Measurements from ENCODE around the gene FMR1.
A peak's percentile ranks its signal among the peaks of the same experiment; 100 is the strongest.

Gene FMR1

DNA sequence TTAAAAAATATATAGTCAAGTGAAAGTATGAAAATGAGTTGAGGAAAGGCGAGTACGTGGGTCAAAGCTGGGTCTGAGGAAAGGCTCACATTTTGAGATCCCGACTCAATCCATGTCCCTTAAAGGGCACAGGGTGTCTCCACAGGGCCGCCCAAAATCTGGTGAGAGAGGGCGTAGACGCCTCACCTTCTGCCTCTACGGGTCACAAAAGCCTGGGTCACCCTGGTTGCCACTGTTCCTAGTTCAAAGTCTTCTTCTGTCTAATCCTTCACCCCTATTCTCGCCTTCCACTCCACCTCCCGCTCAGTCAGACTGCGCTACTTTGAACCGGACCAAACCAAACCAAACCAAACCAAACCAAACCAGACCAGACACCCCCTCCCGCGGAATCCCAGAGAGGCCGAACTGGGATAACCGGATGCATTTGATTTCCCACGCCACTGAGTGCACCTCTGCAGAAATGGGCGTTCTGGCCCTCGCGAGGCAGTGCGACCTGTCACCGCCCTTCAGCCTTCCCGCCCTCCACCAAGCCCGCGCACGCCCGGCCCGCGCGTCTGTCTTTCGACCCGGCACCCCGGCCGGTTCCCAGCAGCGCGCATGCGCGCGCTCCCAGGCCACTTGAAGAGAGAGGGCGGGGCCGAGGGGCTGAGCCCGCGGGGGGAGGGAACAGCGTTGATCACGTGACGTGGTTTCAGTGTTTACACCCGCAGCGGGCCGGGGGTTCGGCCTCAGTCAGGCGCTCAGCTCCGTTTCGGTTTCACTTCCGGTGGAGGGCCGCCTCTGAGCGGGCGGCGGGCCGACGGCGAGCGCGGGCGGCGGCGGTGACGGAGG, at the start of gene FMR1:
FMR1 (plus strand) TSS at position 728 of the 831 bp plus-strand sequence. CDS start 261 bp downstream, outside the sequence.
- Histone ChIP-seq H3K4me3 (peak within 1 kb of the TSS; percentile 55 to 70 (median 65)), H3K27ac (peak within 1 kb of the TSS; percentile 63 to 91 (median 87))

DNA sequence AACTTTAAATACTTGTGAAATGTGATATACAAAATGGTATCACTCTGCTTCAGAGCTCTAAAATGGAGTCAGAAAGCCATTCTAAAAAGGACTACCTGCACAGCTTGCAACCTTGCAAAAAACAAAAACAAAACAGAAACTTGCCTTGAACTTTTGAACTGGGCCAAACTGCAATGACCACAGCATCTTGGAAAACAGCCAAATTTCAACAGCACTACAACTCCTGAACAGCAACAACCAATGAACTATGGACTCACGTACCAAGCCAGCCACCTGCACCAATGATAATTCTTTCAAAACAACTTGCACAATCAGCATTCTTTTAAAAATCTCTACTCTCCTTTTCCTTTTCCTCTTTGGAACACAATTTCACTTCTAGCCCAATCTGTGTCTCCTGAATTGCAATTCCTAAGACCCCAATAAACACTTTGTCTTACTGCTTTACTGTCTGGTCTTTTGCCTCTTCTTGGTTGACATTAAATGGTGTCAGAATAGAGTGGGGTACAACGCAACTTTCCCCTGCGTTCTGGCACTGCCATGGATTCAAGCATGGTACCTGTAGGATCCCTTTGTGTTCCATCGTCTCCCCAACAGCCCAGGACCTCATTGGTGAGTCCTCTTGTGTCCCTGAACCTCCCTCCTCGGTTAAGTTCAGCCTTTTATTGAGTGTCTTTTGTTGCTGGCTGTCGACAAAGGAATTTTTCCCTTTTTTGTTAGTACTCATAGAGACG, 35.7 kb upstream of the FMR1 start:
- Histone ChIP-seq H3K27ac (no peak overlapping the region), H3K4me3 (no peak overlapping the region)

DNA sequence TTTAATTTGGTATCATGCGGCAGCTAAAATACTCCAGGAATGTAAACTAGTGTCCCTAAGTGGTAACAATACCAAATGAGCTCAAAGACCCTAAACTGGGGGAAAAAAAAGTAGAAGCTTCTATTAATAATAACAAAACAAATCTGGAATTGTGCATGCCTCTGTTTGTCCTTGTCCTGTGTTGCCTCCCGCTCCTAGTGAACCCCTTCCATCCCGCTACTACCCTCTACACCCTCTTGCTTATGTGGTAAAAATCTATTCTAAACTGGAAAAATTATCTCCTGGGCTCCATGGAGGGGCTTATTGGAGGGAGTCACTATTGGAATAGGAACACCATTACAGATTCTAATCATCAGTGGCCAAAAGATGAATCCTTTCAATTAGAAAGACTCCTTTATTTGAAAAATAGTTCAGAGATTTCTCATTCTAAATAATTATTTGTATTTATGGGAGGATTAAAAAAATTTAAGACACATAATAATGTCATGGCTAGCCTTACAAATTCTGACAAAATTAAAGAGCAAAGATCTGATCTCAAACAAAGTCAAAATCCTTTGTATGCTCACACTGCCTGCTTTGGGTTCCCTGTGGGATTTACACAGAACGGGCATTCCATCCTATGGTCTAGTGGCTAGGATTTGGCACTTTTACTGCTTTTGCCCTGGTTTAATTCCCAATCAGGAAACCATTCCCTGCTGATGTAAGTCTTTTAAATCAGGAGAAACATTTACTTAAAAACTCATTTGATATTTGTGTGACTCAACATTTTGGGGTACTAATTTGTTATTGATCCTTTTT, 34.7 kb upstream of the FMR1 start:
- Histone ChIP-seq H3K27ac (no peak overlapping the region), H3K4me3 (no peak overlapping the region)

DNA sequence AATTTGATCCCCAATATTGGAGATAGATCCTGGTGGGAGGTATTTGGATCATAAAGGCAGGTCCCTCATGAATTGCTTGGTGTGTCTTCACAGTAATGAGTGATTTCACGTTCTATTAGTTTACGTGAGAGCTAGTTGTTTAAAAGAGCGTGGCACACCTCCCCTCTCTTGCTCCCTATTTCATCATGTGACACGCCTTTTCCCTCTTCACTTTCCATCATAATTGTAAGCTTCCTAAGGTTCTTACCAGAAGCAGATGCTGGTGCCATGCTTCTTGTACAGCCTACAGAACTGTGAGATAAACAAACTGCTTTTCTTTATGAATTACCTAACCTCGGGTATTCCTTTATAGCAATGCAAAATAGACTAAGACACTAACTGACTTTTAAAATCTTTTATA, 34.0 kb upstream of the FMR1 start:
- H3K4me3 ChIP-seq, result no peak overlapping the region
- no peak overlapping the region for H3K27ac ChIP-seq

DNA sequence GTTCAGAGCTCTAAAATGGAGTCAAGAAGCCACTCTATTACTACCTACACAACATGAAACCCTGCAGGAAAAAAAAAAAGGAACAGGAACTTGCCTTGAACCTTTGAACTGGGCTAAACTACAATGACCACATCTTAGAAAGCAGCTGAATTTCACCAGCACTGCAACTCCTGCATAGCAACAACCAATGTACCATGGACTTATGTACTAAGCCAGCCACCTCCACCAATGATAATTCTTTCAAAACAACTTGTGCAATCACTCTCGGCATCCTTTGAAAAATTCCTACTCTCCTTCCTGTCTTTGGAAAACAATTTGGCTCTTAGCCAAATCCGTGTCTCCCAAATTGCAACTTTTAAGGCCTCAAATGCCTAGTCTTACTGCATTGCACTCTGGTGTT, 26.8 kb upstream of the FMR1 start:
- H3K4me3 ChIP-seq, result no peak overlapping the region
- H3K27ac ChIP-seq, result no peak overlapping the region

DNA sequence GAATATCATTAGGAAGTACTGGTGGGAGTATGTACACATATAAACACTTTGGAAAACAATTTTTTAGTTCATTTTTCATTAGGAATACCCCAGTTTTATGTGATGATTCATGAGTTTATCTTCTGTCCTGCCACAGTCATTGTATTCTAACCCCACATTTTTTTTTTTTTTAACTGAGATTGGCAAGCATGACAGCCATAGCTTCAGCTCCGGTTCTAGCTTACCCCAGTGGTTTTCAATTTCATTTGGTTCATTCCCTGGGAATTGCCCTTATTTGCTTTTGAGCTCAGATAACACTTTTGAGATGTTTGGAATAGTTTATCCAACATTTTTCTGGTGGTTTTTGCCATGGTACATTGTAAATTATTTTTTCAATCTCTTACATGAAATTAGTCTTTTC, 21.0 kb upstream of the FMR1 start:
- H3K4me3 ChIP-seq, result no peak overlapping the region
- H3K27ac ChIP-seq, result no peak overlapping the region

DNA sequence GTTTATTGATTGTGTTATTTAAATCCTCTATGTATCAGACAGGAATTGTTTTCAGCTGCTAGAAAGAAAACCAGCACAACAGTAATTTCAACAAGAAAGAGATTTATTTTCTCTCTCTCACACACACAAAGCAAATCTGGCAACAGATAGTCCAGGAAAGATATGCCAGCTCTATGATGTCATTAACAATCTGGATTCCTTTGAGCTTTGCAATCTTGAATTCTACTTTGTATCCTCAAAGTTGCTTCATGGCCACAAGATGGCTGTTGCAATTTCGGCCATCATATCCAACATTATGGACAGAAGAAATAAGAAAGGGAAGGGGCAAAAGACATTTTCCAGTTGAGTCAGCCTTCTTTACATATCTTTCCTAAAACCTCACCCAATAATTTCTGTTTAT, 19.8 kb upstream of the FMR1 start:
- no peak overlapping the region for H3K27ac ChIP-seq
- no peak overlapping the region for H3K4me3 ChIP-seq

DNA sequence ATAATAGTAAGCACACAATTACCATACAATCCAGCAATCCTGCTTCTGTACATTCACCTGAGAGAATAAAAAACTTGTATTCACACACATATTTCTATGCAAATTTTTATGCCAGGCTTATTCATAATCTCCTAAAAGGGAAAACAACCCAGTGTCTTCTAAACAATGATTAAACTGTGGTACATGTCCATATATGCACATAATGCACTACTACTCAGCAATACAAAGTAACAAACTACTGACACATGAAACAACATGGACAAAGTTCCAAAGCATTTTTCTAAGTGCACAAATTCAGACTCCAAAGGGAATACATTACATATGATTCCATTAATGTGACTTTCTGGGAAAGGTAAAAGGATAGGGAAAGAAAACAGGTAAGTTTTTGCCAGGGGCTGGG, 18.0 kb upstream of the FMR1 start:
- H3K27ac ChIP-seq, result no peak overlapping the region
- no peak overlapping the region for H3K4me3 ChIP-seq

DNA sequence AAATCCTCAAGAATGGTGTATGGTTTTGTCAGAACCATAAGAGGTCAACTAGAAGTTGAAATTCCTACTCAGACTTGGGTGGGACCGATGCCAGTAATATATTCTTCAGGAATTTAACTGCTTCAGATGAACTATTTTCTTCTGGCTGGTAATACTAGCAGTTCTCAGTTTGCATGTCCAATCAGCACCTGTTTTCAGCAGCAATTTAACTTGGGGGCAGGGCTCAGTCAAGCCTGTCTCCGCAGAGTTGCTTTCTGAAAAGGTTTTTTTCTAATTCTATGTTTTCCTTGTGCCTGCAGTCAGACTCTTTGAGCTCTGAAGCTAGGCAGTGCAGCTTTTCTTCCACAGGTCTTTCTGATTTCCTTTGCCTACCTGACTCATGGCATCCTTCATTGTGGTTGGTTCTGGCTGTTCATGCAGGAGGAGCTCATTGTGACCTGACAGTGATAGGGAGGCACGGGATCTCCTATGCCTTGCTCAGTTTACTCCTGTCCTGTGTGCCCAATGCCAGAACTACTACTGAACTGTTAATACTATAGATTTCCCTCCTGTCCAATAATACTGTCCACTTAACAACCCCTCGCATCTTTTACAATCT, 17.3 kb upstream of the FMR1 start:
- H3K4me3 ChIP-seq, result no peak overlapping the region
- no peak overlapping the region for H3K27ac ChIP-seq

DNA sequence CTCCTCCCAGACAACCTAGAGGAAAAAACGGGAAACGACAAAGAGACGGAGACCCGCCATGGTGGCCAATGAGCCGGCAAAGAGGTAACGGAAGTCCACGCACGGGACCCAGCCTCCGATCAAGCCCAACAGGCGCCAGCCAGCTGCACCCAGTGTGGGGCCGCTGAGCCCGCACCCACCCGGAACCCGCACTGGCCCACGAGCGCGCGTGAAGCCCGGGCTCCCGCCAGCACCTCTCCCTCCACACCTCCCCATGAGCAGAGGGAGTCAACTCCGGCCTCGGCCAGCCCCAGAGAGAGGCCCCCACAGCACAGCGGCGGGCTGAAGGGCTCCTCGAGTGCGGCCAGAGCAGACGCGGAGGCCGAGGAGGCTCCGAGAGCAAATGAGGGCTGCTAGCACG, 14.6 kb upstream of the FMR1 start:
- no peak overlapping the region for H3K4me3 ChIP-seq
- H3K27ac ChIP-seq, result no peak overlapping the region

DNA sequence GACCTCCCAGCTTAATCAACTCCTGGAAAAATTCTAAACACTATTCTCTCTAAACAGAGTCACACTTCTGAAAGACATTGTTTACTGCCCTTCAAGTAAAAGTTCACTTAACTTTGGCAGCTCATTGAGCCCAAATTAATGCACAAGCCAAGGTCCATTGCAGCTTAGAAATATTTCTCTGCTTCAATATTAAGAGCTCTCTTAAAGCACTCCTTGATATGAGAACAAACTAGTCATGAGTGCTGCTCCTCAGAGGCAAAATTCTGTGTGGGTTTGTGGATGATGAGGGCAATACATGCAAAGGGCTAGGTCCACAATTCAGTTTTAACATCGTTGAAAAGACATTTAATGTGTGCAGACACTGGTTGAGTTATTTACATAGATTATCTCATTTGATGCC, 12.8 kb upstream of the FMR1 start:
- no peak overlapping the region for H3K4me3 ChIP-seq
- H3K27ac ChIP-seq, result no peak overlapping the region

DNA sequence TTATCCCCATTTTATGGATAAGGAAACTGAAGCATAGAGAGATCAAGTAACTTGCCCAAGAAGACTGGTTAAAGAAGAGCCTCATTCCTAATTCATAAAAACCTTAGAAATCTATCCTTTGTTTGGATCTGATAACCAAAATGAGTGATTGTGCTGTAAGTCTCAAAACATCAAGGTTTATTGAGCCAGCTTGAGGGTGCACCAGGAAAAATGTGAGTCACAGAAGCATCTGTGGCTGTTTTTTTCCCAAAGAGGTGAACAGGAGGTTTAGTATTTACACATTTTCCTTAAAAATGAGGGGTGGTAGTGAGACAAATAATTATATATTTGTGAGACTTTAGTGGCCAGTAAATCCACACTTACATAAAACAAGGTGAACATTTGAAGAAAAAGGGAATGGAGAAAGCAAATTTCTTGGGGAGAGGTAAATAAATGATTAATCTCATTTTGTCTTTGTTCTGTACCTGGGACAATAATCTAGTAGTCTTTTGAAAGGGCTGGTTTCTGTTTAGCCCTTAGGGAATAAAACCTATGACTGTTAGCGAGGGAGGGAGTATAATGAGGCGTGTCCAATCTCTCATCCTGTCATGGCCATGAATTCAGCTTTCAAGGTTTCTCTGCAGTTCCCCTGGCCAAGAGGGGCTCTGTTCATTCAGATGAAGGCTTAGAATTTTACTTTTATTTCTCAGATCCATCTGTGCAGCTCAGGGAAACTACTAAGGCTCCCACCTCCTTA, 12.2 kb upstream of the FMR1 start:
- H3K27ac ChIP-seq, result no peak overlapping the region
- no peak overlapping the region for H3K4me3 ChIP-seq

DNA sequence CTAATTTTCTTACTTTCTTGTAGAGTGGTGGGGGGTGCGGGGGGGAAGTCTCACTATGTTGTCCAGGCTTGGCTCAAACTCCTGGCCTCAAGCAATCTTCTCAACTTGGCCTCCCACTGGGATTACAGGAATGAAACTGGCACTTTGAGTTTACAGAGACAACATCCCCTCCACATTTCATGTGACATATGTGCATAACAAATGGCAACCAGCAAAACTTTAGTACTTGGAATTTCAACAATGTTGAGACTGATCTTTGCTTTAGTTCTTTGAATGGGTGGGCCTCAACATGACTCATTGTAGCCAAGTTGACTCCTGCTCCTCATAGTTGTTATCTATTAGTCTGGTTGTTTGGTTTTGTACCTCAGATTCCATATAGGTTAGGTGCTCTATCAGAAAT, 11.4 kb upstream of the FMR1 start:
- Histone ChIP-seq H3K4me3 (no peak overlapping the region), H3K27ac (no peak overlapping the region)

DNA sequence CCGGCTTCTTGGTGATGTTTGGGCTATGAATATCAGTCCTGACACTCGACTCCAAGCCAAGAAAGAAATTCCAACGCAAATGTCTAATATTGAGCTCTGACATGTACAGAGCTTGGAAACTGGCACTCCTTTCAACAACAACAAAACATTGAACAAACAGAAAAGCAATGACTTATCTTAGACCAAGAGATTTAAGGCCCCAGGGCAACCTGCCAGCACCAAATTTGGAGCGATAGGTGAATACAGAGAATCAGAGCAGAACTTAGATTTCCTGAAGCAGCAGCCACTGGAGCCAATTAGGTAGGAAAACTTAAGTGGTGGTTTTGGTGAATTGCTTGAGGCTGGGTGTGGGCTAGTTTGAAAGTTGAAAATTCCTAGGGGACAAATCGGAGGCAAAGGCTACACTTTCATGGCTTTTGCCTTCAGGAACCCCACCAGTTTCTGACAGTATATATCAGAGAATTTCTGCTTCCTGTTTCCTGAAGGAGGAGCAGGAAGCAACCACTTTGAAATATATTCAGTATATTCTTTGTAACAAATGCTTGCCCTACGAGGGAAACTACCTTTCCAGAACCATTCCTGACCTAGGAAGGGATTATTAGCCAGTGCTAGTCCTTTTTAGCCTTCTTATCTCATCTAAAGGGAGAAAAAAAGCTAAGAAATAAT, 10.1 kb upstream of the FMR1 start:
- Histone ChIP-seq H3K4me3 (no peak overlapping the region), H3K27ac (no peak overlapping the region)

DNA sequence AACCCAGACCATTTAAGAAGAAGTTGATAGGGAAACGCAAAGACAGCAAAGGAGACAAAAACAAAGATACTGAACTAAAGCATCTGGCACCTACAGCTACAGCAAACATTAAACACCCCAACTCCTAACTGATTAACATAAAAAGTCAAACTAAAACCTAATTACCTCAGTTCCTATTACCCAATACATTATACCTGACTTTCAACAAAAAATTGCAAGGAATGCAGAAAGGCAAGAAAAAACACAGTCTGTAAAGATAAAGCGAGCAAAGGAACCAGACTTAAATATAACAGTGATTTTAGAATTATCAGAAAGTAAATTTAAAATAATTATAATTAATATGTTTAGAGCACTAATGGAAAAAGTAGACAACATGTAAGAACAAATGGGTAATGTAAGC, 9.4 kb upstream of the FMR1 start:
- no peak overlapping the region for H3K27ac ChIP-seq
- H3K4me3 ChIP-seq, result no peak overlapping the region

DNA sequence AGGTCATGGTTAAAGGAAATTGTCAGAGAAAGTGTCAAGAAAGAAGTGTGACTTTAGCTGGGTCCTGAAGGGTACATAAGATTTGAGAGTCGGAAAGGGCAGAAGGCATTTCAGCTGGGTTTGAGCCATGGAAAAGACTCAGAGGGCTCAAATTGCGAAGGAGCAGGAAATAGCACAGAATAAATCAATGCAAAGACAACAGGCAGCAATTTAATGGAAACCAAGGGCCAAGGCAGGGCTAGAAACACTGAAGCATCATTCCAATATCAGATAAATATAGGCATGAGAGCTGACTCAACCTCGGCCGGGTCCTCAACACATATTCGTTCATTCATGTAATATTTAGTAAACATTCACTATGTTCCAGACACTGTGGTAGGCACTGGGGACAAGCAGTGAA, 3.6 kb upstream of the FMR1 start:
- Histone ChIP-seq H3K27ac (no peak overlapping the region), H3K4me3 (no peak overlapping the region)

DNA sequence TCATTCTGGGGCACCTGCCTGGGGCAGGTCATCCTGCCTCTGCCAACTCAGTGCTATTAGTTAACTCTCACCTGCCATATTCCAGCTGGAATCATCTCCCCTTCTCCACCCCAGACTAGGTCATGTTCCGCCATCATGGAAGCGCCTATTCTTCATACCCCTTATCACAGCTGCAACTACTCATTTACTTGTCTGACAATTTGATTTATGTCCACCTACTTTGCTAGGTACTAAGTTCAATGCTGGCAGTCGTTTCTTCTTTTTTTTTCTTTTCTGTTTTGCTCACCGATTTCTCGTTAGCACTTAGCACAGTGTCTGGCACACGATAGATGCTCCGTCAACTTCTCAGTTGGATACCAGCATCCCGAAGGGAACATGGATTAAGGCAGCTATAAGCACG, 1.1 kb upstream of the FMR1 start:
- H3K27ac ChIP-seq, result peak overlapping the region in 1 of 21 experiments; percentile 43
- no peak overlapping the region for H3K4me3 ChIP-seq

DNA sequence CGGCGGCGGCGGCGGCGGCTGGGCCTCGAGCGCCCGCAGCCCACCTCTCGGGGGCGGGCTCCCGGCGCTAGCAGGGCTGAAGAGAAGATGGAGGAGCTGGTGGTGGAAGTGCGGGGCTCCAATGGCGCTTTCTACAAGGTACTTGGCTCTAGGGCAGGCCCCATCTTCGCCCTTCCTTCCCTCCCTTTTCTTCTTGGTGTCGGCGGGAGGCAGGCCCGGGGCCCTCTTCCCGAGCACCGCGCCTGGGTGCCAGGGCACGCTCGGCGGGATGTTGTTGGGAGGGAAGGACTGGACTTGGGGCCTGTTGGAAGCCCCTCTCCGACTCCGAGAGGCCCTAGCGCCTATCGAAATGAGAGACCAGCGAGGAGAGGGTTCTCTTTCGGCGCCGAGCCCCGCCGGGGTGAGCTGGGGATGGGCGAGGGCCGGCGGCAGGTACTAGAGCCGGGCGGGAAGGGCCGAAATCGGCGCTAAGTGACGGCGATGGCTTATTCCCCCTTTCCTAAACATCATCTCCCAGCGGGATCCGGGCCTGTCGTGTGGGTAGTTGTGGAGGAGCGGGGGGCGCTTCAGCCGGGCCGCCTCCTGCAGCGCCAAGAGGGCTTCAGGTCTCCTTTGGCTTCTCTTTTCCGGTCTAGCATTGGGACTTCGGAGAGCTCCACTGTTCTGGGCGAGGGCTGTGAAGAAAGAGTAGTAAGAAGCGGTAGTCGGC, 528 bp downstream of the FMR1 start:
- H3K4me3 ChIP-seq, result peak overlapping the region; percentile 55 to 70 (median 65)

More for the DNA sequence above, 528 bp downstream of the FMR1 start:
- H3K27ac ChIP-seq, result peak overlapping the region; percentile 63 to 91 (median 87)

Data from skin epidermis (tissue), 12 donors.